Activated CD4-positive, alpha-beta T cell treated with anti-CD3 and anti-CD28 coated beads, Interleukin-2, Interleukin-6, amounts not matched to agents 100 ng/mL and 50 ng/mL, durations not matched to agents 16 hours and 8 hours (primary cell): ENCODE measurements around the gene GSTA1.
"Not testable (repeated sequence)": the region's sequence is repeated elsewhere in the genome, so short reads cannot be mapped to it uniquely, and the experiment has no call there.

Experiments
- DNase-seq: peaks from one replicate; pipeline ENCODE4 v3.0.0-alpha.2; 2020

GSTA1 gene

GRCh38 chr6:52753137-52753536, 50.5 kb downstream of the GSTA1 start:
- not testable (repeated sequence) for DNase-seq

DNA sequence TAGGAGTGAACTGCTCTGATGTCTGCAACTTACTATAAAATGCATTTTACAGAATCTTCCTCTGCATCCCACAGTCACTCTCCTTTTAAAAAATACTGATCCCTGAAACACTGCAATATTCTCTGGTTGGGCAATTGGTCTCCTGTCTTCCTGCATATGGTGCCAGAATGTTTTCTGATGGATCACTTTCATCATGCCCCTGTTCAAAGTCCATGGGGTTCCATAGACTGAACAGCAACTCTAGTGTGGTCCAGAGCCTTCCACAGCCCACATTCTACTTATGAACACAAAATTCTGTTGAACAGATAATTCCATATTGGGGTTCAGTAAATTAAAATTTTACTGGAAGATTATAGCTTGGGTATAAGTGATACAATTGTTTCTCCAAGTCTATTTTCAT, 51.3 kb downstream of the GSTA1 start:
- no peak for DNase-seq

GRCh38 chr6:52749556-52750152, 54.0 kb downstream of the GSTA1 start:
- no peak for DNase-seq

GRCh38 chr6:52747301-52747700, 56.3 kb downstream of the GSTA1 start:
- DNase-seq, result not testable (repeated sequence)

- DNase-seq, result no peak
Observed at GRCh38 chr6:52746213-52746612, 57.4 kb downstream of the GSTA1 start.

DNA sequence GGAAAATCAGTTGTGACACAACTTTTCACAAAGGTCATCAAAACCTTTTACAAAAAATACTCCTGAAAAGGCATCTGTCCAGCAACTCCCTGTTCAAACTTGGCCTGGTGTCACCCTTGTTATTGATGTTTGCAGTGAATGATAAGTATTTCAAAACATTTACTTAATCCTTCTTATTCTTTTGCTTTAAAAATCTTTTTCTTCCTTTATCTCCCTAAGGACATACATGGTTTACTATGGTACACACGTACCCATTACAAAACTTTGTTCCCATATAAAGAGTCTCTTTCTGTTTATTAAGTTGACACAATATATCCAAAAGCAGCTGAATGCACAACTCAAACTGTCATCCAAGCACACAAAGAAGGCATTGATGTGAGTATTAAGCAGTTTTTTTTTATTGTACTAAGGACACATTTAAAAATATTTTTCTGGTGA, 57.8 kb downstream of the GSTA1 start:
- no peak for DNase-seq

- DNase-seq, result no peak
Observed at GRCh38 chr6:52741872-52742271, 61.7 kb downstream of the GSTA1 start.
